GM12878 (cell line): ENCODE results near the gene NUMB. TPM values are rescaled to one million over a fixed set of nuclear protein-coding genes. Genes with fewer than 3 reads are reported as not detected.

ENCODE experiments used
- BCL3 ChIP-seq: IDR thresholded peaks from 2 replicates; pipeline ENCODE4 v1.6.1; 2011; ENCODE audit warnings: borderline replicate concordance, low read depth, mild to moderate bottlenecking, moderate library complexity, low read length; ENCODE audit not compliant: insufficient read depth, poor library complexity, severe bottlenecking
- CHD2 ChIP-seq: IDR thresholded peaks from 2 replicates; pipeline ENCODE4 v1.6.1; 2011; ENCODE audit warnings: low read depth, low read length, improper control_type of control experiment, borderline replicate concordance
- E4F1 ChIP-seq: fragments of 450-650 bp; IDR thresholded peaks from 2 replicates; pipeline ENCODE4 v1.6.1; 2018; ENCODE audit warnings: borderline replicate concordance, mild to moderate bottlenecking; ENCODE audit not compliant: partially characterized antibody
- HCFC1 ChIP-seq: fragments of 150-350 bp; IDR thresholded peaks from 2 replicates; pipeline ENCODE4 v1.6.1; 2014; ENCODE audit warnings: low read length
- HDGF ChIP-seq: fragments of 450-650 bp; IDR thresholded peaks from 2 replicates; pipeline ENCODE4 v1.6.1; 2016; ENCODE audit warnings: antibody characterized with exemption
- IKZF1 ChIP-seq: fragments of 450-650 bp; conservative IDR thresholded peaks from 2 replicates; pipeline ENCODE4 v1.6.1; 2017; ENCODE audit warnings: antibody characterized with exemption, mild to moderate bottlenecking
- JUNB ChIP-seq: IDR thresholded peaks from 2 replicates; pipeline ENCODE4 v1.6.1; 2016; ENCODE audit warnings: antibody characterized with exemption, mild to moderate bottlenecking
- KDM1A ChIP-seq: fragments of 200-600 bp; sonication (generic); IDR thresholded peaks from 2 replicates; pipeline ENCODE4 v1.6.1; 2016; ENCODE audit warnings: borderline replicate concordance
- MAX ChIP-seq: IDR thresholded peaks from 2 replicates; pipeline ENCODE4 v1.6.1; 2012; ENCODE audit warnings: low read depth, low read length, improper control_type of control experiment
- MYC ChIP-seq: IDR thresholded peaks from 2 replicates; pipeline ENCODE4 v1.6.1; 2011; ENCODE audit warnings: mild to moderate bottlenecking, low read length, moderate library complexity, inconsistent platforms; ENCODE audit not compliant: insufficient read depth, insufficient replicate concordance, insufficient read length, severe bottlenecking
- NBN ChIP-seq: fragments of 450-650 bp; IDR thresholded peaks from 2 replicates; pipeline ENCODE4 v1.6.1; 2016
- NR2C2 ChIP-seq: IDR thresholded peaks from 2 replicates; pipeline ENCODE4 v1.6.1; 2011; ENCODE audit warnings: borderline replicate concordance, low read depth; ENCODE audit not compliant: control insufficient read depth, insufficient read length
- RAD21 ChIP-seq: IDR thresholded peaks from 2 replicates; pipeline ENCODE4 v1.6.1; 2011; ENCODE audit warnings: mild to moderate bottlenecking, low read depth, low read length, moderate library complexity; ENCODE audit not compliant: insufficient read depth
- SRF ChIP-seq, 2 experiments: IDR thresholded peaks; 2 replicates each; pipeline ENCODE4 v1.6.1; 2011; ENCODE audit warnings: low read depth in 2 of 2, low read length in 2 of 2, mild to moderate bottlenecking in 1 of 2, moderate library complexity in 1 of 2
- WRNIP1 ChIP-seq: IDR thresholded peaks from 2 replicates; pipeline ENCODE4 v1.6.1; 2011; ENCODE audit warnings: low read depth, low read length, improper control_type of control experiment, borderline replicate concordance
- ZBTB11 ChIP-seq: fragments of 450-650 bp; formaldehyde crosslinking; IDR thresholded peaks from 2 replicates; pipeline ENCODE4 v1.5.0; 2022; ENCODE audit warnings: mild to moderate bottlenecking, missing genetic modification characterization
- ZBTB33 ChIP-seq: fragments of 450-650 bp; IDR thresholded peaks from 2 replicates; pipeline ENCODE4 v1.6.1; 2017; ENCODE audit warnings: mild to moderate bottlenecking
- ZNF217 ChIP-seq: fragments of 450-650 bp; IDR thresholded peaks from 2 replicates; pipeline ENCODE4 v1.6.1; 2017; ENCODE audit warnings: antibody characterized with exemption, mild to moderate bottlenecking
- ZNF622 ChIP-seq: fragments of 450-650 bp; IDR thresholded peaks from 2 replicates; pipeline ENCODE4 v1.6.1; 2017; ENCODE audit warnings: mild to moderate bottlenecking, inconsistent platforms
- ZZZ3 ChIP-seq: IDR thresholded peaks from 2 replicates; pipeline ENCODE4 v1.6.1; 2011; ENCODE audit warnings: low read depth; ENCODE audit not compliant: control insufficient read depth, insufficient read length
- polyA plus RNA-seq, 11 experiments: library from polyadenylated mRNA; depleted of rRNA in 4 of 11; unstranded in 6 of 11; stranded (reverse) in 5 of 11; fragments of >200 nt; fragmentation: Nextera tagmentation in 4 of 11; fragmentation: Illumina TruSeq in 1 of 11; extraction: Ambion mirVana in 4 of 11; extraction: Trizol in 1 of 11; gene quantifications; 1 replicate in 1 of 11; 2 replicates in 10 of 11; pipeline versions ENCODE4 v1.2.1 to v1.2.3, GENCODE V29; 2011 to 2016; ENCODE audit warnings: inconsistent platforms in 2 of 11, missing spikeins in 2 of 11, low read depth in 1 of 11
- total RNA-seq, 4 experiments: library from RNA; depleted of rRNA in 3 of 4; stranded (reverse); fragments of >200 nt in 3 of 4; fragmentation: Illumina TruSeq in 1 of 4; extraction: Trizol in 1 of 4; gene quantifications; 2 replicates each; pipeline versions ENCODE4 v1.2.1 to v1.2.3, GENCODE V29; 2013 to 2021

Gene NUMB
- total and polyA plus RNA-seq, 10 of the 15 experiments (the other 5 are each of a cell fraction or from before 2014, with no cell fraction given) = 22.0 to 147 (median 48.9) TPM

GRCh38 chr14:73245480-73246325, 212.6 kb downstream of the NUMB start (continued):
- TF ChIP-seq E4F1 = no peak
- no peak for TF ChIP-seq ZNF217
- TF ChIP-seq NBN = no peak
- TF ChIP-seq MYC = no peak
- no peak for TF ChIP-seq ZNF622
- no peak for TF ChIP-seq WRNIP1
- TF ChIP-seq JUNB = no peak
- TF ChIP-seq SRF (IDR thresholded peaks at IDR 0.05; ENCODE audit: low read depth in 2 of 2, low read length in 2 of 2) = no peak
- no peak for TF ChIP-seq KDM1A
- no peak for TF ChIP-seq BCL3
- no peak for TF ChIP-seq ZBTB33
- no peak for TF ChIP-seq NR2C2
- no peak for TF ChIP-seq ZBTB11
- no peak for TF ChIP-seq RAD21
- peak; percentile 95 for TF ChIP-seq IKZF1
- TF ChIP-seq CHD2 = no peak
- TF ChIP-seq HCFC1 = no peak
- TF ChIP-seq ZZZ3 = no peak
- TF ChIP-seq MAX = no peak; the same call in 1 of the 2 replicates
- TF ChIP-seq HDGF = no peak
